Prostate gland (tissue), 2 donors: Measurements from ENCODE around the gene EIF5. TPM values are rescaled to one million over a fixed set of nuclear protein-coding genes. Genes with fewer than 3 reads are reported as not detected.

Experiments
- DNase-seq: peaks from one replicate; pipeline ENCODE4 v3.0.0-alpha.2; 2019; ENCODE audit warnings: low spot score
- H3K27ac ChIP-seq, 2 donors: fragments of 200-600 bp; sonication (generic); 2 replicates each; pipeline ENCODE4 v1.5.1; 2017 to 2019
- H3K27me3 ChIP-seq: fragments of 200-600 bp; sonication (generic); replicated peaks from 2 replicates; pipeline ENCODE4 v1.5.1; 2019; ENCODE audit not compliant: insufficient read depth
- H3K36me3 ChIP-seq, 2 donors: fragments of 200-600 bp; sonication (generic); 1 replicate in 1 of 2; 2 replicates in 1 of 2; pipeline versions ENCODE4 v1.5.1 to v1.8.1; 2017 to 2019
- H3K4me1 ChIP-seq: fragments of 200-600 bp; sonication (generic); replicated peaks from 2 replicates; pipeline ENCODE4 v1.5.1; 2019
- H3K4me3 ChIP-seq, 2 donors: fragments of 200-600 bp; sonication (generic); 2 replicates each; pipeline ENCODE4 v1.5.1; 2017 to 2019
- H3K9me3 ChIP-seq: fragments of 200-600 bp; sonication (generic); 2 replicates; pipeline ENCODE4 v1.5.1; 2017
- POLR2A ChIP-seq: fragments of 450-650 bp; IDR thresholded peaks from one replicate; pipeline ENCODE4 v1.6.1; 2016; ENCODE audit warnings: antibody characterized with exemption, mild to moderate bottlenecking
- POLR2AphosphoS5 ChIP-seq: sonication (generic); formaldehyde crosslinking; IDR thresholded peaks from one replicate; pipeline ENCODE4 v1.6.1; 2017; ENCODE audit warnings: antibody characterized with exemption
- WGBS: methylation state at CpG from one replicate; pipeline ENCODE4 v1.1.5; 2018; 5-methylcytosine and 5-hydroxymethylcytosine counted together
- intact Hi-C: fragments of 100-400 bp; cut with DNase I; formaldehyde crosslinking; loops from one replicate; pipeline ENCODE4 v1.14.2; 2022
- total RNA-seq, 2 donors: library from RNA; depleted of rRNA; stranded (reverse); fragments of >200 nt; gene quantifications; one replicate each; pipeline ENCODE4 v1.1.0, GENCODE V29; 2016
- TF ChIP-seq, protein P1 (sequence below), 4 experiments: fragments of 200-600 bp in 2 of 4; fragments of 450-650 bp in 2 of 4; sonication (generic) in 2 of 4; IDR thresholded peaks; 1 replicate in 3 of 4; 2 replicates in 1 of 4; pipeline ENCODE4 v1.5.1; 2016 to 2019; ENCODE audit warnings: antibody characterized with exemption in 4 of 4, mild to moderate bottlenecking in 2 of 4, moderate library complexity in 2 of 4

EIF5 gene
- total RNA-seq, 2 donors from 2014 or later: 205 to 268 TPM

DNA sequence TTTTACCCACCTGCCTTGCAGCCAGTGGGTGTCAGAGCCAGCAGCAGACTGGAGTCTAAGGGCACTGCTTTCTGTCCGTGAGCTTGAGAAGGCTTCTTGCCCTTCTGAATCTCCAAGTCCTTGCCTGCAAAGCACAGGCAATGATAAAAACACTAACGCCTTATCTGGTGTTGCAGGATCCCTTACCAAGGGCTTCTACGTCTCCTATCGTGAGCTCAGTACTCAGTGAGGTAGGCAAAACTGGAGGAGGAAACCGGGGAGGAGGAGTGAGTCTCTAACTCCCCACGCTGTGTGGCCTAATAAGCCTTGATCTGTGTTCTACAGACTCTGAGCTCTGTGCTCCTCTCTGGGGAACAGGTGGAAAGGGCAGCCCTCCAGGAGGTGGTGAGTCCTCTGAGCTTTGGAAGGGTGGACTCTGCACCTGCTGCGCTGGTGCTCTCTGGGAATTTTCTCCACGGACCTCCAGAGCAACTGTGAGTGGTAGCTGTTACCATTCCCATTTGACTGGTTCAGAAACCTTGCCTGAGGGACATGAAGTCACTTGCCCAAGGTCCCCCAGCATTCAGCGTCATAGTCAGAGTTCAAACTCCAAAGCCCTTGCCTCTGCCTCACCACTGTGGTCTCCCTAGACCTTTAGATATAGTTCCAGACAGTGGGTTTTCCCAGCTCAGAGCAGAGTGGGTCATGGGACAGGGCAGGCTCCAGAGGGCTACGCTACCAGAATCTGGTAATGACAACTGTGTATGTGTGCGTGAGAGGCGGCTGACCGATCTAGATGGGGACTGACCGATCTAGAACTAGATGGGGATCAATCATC is 44.2 kb downstream of the EIF5 start:
- Histone ChIP-seq H3K36me3 (no peaks in the 10 kb centered on the region), H3K27me3 (no peaks in the 10 kb centered on the region), H3K4me1 (no peaks in the 10 kb centered on the region), H3K4me3 (no peak overlapping the region), H3K27ac (no peak overlapping the region), H3K9me3 (no peaks in the 10 kb centered on the region)
- DNase-seq: no peak
- TF ChIP-seq POLR2A (no peak), POLR2AphosphoS5 (no peak)
- TF ChIP-seq, protein P1, sequence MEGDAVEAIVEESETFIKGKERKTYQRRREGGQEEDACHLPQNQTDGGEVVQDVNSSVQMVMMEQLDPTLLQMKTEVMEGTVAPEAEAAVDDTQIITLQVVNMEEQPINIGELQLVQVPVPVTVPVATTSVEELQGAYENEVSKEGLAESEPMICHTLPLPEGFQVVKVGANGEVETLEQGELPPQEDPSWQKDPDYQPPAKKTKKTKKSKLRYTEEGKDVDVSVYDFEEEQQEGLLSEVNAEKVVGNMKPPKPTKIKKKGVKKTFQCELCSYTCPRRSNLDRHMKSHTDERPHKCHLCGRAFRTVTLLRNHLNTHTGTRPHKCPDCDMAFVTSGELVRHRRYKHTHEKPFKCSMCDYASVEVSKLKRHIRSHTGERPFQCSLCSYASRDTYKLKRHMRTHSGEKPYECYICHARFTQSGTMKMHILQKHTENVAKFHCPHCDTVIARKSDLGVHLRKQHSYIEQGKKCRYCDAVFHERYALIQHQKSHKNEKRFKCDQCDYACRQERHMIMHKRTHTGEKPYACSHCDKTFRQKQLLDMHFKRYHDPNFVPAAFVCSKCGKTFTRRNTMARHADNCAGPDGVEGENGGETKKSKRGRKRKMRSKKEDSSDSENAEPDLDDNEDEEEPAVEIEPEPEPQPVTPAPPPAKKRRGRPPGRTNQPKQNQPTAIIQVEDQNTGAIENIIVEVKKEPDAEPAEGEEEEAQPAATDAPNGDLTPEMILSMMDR (IDR thresholded peaks at IDR 0.05): no peak
- intact Hi-C loops: no loop called here
- whole genome bisulfite sequencing: 86% methylated on average over 14 of the region's 14 CpGs

DNA sequence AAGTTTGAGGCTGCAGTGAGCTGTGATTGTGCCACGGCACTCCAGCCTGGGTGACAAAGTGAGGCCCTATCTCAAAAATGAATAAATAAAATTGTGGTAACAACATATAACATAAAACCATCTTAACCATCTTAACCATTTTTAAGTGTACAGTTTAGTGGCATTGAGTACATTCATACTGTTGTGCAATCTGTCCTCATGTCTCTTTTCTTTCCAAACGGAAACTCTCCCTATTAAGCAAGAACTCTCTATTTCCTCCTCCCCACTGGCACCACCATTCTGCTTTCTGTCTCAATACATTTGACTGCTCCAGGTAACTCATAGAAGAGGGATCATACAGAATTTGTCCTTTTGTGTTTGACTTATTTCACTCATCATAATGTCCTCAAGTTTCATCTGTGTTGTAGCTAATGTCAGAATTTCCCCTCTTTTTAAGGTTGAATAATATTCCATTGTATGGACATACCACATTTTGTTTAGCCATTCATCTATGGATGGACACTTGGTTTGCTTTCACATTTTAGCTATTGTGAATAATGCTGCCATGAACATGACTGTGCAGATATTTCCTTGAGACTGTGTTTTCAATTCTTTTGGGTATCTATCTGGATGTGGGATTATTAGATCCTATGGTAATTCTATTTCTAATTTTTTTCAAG is 46.8 kb downstream of the EIF5 start:
- Histone ChIP-seq H3K27me3 (no peaks in the 10 kb centered on the region), H3K36me3 (no peaks in the 10 kb centered on the region), H3K9me3 (no peaks in the 10 kb centered on the region), H3K4me3 (no peak overlapping the region), H3K27ac (no peak overlapping the region), H3K4me1 (no peaks in the 10 kb centered on the region)
- intact Hi-C loops: no loop called here
- DNase-seq: no peak
- no peak for TF ChIP-seq POLR2A
- TF ChIP-seq, protein P1 (IDR thresholded peaks at IDR 0.05): no peak
- no peak for TF ChIP-seq POLR2AphosphoS5
- 0% methylated on average over 2 of the region's 2 CpGs for WGBS

DNA sequence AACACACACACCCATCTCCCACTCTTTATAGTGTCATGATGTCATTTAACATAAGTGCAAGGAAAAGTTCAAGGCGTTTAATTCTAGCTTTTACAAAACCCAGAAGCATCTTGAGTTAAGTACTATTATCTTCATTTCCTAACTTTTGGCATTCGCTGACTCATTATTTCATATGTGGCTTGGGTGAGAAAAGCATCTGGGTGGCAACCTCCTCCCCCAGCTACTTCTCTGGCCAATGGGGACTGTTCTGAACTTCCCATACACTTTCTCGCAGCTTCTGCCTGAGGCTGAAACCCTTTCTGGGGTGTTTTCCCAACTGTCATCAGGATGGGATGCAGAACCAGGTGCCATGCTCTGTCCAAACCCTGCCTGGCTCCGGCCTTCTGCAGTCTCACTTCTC is 48.3 kb downstream of the EIF5 start:
- DNase-seq: no peak
- 76% methylated on average over 4 of the region's 4 CpGs for WGBS
- Histone ChIP-seq H3K4me3 (no peak overlapping the region), H3K27me3 (no peaks in the 10 kb centered on the region), H3K27ac (no peak overlapping the region), H3K9me3 (no peaks in the 10 kb centered on the region), H3K36me3 (no peaks in the 10 kb centered on the region), H3K4me1 (peaks cover under 1% of the 10 kb centered on the region)
- intact Hi-C loops: no loop called here
- no peak for TF ChIP-seq POLR2AphosphoS5
- no peak for TF ChIP-seq POLR2A
- TF ChIP-seq, protein P1 (IDR thresholded peaks at IDR 0.05): no peak

DNA sequence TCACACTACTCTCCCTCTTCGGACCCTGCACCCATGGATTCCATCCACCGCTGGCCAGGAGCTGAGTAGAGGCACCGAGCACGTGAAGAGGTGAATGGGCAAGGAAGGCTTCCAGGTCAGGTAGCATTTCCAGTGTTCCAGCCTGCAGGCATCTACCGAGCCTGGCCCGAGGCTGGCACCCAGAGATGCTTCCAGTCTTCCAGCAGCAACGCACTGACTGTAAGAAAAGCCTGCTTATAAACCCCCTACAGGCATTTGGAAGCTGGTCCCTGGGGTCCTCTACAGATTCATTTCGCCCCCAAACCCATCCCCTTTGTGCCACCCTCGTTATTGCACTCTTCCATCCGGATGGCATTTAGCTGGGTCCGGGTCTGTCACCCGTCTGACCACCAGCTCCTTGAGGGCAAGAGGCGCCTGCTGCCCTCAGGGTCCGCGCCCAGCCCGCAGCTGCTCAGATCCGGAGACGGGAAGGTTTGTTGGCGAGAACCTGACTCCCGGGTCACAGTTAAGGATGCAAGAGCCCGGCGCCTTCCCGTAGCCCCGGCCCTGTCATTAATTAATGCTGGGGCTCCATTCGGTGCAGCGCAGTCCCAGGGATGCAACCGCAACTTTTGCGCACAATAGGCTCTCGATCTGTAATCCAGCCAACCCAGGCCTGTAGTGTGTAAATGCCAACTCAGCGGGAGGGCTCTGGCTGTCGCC is 50.6 kb downstream of the EIF5 start:
- TF ChIP-seq POLR2A (no peak), POLR2AphosphoS5 (no peak)
- TF ChIP-seq, protein P1 (IDR thresholded peaks at IDR 0.05): no peak
- WGBS: 12% methylated on average over 30 of the region's 31 CpGs

More for the DNA sequence above, 50.6 kb downstream of the EIF5 start:
- H3K9me3 ChIP-seq: no peaks in the 10 kb centered on the region
- peak overlapping the region; percentile 98 to 99 for H3K27ac ChIP-seq
- H3K4me3 ChIP-seq: peak overlapping the region; percentile 94 to 96
- no peaks in the 10 kb centered on the region for H3K27me3 ChIP-seq
- H3K36me3 ChIP-seq: no peaks in the 10 kb centered on the region
- DNase-seq: no peak
- intact Hi-C loops: loop anchor here (2.0 to 5.0 kb wide), 3 partner anchors 52 to 168 kb away; no protein-coding TSS in a partner anchor
- H3K4me1 ChIP-seq: peaks cover 8% of the 10 kb centered on the region
